ENCODE results near the gene TMEM225B.

- TF ChIP-seq CTCF (IDR thresholded peaks at IDR 0.05; ENCODE audit: low read depth, low read length, missing input control) = no peak
- no peak for TF ChIP-seq ZBTB33 (IDR thresholded peaks at IDR 0.05)
- TF ChIP-seq RAD21 (IDR thresholded peaks at IDR 0.05) = no peak
- TF ChIP-seq JUND (IDR thresholded peaks at IDR 0.05) = peak in 1 of 2 donors; percentile 9
- TF ChIP-seq MAX (IDR thresholded peaks at IDR 0.05) = no peak
- peak; percentile 61 for TF ChIP-seq TAF1 (conservative IDR thresholded peaks at IDR 0.05)
- no peak for TF ChIP-seq SP1 (IDR thresholded peaks at IDR 0.05)
- TF ChIP-seq EGR1 (IDR thresholded peaks at IDR 0.05; ENCODE audit: low read depth in 2 of 2) = no peak
- TF ChIP-seq REST (IDR thresholded peaks at IDR 0.05) = no peak
- peak in 1 of 2 donors; percentile 43 for TF ChIP-seq RXRA (IDR thresholded peaks at IDR 0.05)
- TF ChIP-seq YY1 (IDR thresholded peaks at IDR 0.05) = peak; percentile 91
- TF ChIP-seq FOXA1 (IDR thresholded peaks at IDR 0.05) = no peak
- peak; percentile 75 to 91 for TF ChIP-seq GABPA (IDR thresholded peaks at IDR 0.05 in 1 of 2, conservative IDR thresholded peaks at IDR 0.05 in 1 of 2)
- TF ChIP-seq ATF3 (IDR thresholded peaks at IDR 0.05) = no peak
These were observed 39.5 kb upstream of the TMEM225B start, which contains the start of gene ZNF655 for GRCh38 chr7:99558306-99559174.
